Measurements from ENCODE around the gene USP4. TPM values are rescaled to one million over a fixed set of nuclear protein-coding genes. Genes with fewer than 3 reads are reported as not detected.

The USP4 gene
- total and polyA plus RNA-seq, 12 donors, result 14.2 to 71.0 (median 41.2) TPM

DNA sequence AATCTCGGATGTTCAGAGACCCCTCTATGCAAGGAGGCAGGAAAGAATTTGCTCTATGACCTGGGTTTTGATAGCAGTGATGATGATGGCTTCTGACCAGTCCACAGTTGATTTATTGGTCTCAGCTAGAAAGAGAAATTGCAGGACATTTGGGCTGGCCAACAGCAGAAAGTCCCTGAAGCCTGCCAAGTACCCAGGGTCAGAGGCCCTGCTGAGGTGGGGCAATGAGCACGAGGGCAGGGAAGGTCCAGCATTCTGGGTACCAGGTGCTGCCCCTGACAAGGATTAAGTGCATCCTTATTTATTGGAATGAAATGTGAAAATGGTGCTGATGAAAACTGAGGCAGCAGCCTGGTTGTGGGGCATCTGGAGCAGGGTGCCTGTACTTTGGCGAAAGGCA lies 82.7 kb downstream of the USP4 start:
- TF ChIP-seq, protein P1, sequence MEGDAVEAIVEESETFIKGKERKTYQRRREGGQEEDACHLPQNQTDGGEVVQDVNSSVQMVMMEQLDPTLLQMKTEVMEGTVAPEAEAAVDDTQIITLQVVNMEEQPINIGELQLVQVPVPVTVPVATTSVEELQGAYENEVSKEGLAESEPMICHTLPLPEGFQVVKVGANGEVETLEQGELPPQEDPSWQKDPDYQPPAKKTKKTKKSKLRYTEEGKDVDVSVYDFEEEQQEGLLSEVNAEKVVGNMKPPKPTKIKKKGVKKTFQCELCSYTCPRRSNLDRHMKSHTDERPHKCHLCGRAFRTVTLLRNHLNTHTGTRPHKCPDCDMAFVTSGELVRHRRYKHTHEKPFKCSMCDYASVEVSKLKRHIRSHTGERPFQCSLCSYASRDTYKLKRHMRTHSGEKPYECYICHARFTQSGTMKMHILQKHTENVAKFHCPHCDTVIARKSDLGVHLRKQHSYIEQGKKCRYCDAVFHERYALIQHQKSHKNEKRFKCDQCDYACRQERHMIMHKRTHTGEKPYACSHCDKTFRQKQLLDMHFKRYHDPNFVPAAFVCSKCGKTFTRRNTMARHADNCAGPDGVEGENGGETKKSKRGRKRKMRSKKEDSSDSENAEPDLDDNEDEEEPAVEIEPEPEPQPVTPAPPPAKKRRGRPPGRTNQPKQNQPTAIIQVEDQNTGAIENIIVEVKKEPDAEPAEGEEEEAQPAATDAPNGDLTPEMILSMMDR (IDR thresholded peaks at IDR 0.05), result no peak
- no peak for TF ChIP-seq POLR2A (IDR thresholded peaks at IDR 0.05)
- intact Hi-C loops (cut with DNase I), result no loop called here
- Histone ChIP-seq H3K27me3 (no peaks in the 10 kb centered on the region), H3K9me3 (replicated peaks in 1 of 3) (no peaks in the 10 kb centered on the region), H3K4me1 (replicated peaks in 1 of 2) (peaks cover 28 to 36% of the 10 kb centered on the region in 2 donors), H3K27ac (peak overlapping the region in 4 of 5 donors; percentile 63 to 76 (median 68)), H3K4me3 (no peak overlapping the region), H3K36me3 (replicated peaks in 1 of 2) (no peaks in the 10 kb centered on the region)
- peak; percentile 64 to 86 (median 80) for DNase-seq
- 22 to 36% (median 26%) methylated on average over 2 to 3 of the region's 3 CpGs for WGBS, 4 donors

DNA sequence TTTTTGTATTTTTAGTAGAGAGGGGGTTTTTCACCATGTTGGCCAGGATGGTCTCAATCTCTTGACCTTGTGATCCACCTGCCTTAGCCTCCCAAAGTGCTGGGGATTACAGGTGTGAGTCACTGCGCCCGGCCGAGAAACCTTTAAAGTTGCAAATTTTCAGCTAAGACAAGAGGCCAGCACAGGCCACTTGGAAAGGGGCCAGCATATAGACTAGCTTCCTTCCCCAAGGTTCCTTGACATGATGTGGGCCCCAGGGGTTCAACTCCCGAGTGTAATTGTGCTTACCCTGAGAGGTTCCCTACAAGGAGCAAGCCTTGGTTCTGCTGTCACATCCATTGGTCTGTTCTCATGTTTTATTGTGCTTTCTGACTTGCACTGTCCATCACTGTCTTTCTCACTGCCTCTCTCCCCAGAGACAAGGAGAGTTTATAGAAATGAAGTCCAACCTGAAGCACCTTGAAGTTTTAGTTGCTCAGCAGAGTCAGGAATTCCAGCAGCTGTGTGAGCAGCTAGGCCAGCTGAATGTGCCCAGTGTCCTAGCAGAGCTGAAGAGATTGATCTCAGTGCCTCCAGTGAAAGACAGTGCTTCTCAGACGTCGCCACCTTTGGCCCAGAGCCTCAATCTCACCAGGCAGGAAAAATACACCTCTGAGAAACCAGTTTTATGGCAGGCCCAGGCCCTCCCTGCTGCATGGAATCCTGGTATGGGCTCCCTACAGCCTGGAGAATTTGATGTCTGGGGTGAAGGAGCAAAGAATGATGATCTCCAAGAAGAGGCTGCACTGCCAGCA lies 83.9 kb downstream of the USP4 start:
- intact Hi-C loops (cut with DNase I), result no loop called here
- Histone ChIP-seq H3K27ac (peak overlapping the region in 4 of 5 donors; percentile 63 to 76 (median 68)), H3K27me3 (no peaks in the 10 kb centered on the region), H3K4me1 (replicated peaks in 1 of 2) (peaks cover 28 to 30% of the 10 kb centered on the region in 2 donors), H3K36me3 (replicated peaks in 1 of 2) (no peaks in the 10 kb centered on the region), H3K4me3 (no peak overlapping the region), H3K9me3 (replicated peaks in 1 of 3) (no peaks in the 10 kb centered on the region)
- peak in 1 of 7 donors; percentile 35 for DNase-seq
- WGBS, 4 donors, result 37 to 67% (median 58%) methylated on average over 4 to 6 of the region's 6 CpGs
- TF ChIP-seq POLR2A (IDR thresholded peaks at IDR 0.05), result no peak
- TF ChIP-seq, protein P1 (IDR thresholded peaks at IDR 0.05), result no peak

DNA sequence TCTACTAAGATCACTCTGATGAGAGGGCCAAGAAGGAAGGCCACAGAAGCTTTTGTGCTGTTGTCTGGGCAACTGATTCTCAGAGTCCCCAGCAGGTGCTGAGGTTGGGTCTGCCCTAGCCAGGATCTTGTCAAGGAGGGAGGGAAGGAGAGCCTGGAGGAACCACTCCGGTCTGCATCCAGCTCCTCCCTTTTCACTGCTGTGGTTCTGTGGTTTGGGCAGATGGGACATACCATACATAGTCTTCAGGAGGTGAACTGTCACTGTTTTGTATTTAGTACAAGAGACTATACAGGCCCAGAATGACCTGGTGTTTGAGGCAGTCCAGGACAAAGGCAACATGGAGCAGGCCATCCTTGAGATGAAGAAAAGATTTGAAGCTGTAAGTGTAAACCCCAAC lies 84.7 kb downstream of the USP4 start:
- H3K27ac ChIP-seq, result peak overlapping the region in 1 of 5 donors; percentile 63
- no peaks in the 10 kb centered on the region for H3K27me3 ChIP-seq
- 71 to 87% (median 80%) methylated on average over 1 of the region's 1 CpG for WGBS, 4 donors
- peak in 2 of 7 donors; percentile 12 to 13 for DNase-seq
- no peaks in the 10 kb centered on the region for H3K9me3 ChIP-seq (replicated peaks in 1 of 3)
- H3K4me1 ChIP-seq (replicated peaks in 1 of 2), result peaks cover 23 to 24% of the 10 kb centered on the region in 2 donors
- H3K36me3 ChIP-seq (replicated peaks in 1 of 2), result no peaks in the 10 kb centered on the region
- H3K4me3 ChIP-seq, result no peak overlapping the region
- intact Hi-C loops (cut with DNase I), result no loop called here
- TF ChIP-seq, protein P1 (IDR thresholded peaks at IDR 0.05), result no peak
- TF ChIP-seq POLR2A (IDR thresholded peaks at IDR 0.05), result no peak

DNA sequence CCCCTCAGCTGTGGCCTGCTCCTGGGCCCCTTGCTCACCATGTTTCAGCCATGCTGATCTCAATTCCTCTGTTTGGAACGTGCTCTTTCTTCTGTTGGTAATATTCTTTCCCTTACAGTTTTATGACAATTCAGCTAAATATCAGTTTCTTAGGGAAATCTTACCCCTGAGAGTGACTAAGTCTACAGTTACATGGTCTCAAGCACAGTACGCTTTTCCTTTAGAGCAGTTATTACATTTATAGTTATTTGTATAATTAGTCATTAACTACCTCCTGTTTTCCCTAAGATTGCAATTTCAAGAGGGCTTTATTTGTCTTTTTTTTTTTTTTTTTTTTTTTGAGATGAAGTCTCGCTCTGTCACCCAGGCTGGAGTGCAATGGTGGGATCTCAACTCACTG lies 86.3 kb downstream of the USP4 start:
- 93 to 94% (median 93%) methylated on average over 3 of the region's 3 CpGs for WGBS, 4 donors
- Histone ChIP-seq H3K27ac (no peak overlapping the region), H3K4me1 (replicated peaks in 1 of 2) (peaks cover 23 to 31% of the 10 kb centered on the region in 2 donors), H3K4me3 (no peak overlapping the region), H3K9me3 (replicated peaks in 1 of 3) (no peaks in the 10 kb centered on the region), H3K27me3 (no peaks in the 10 kb centered on the region), H3K36me3 (replicated peaks in 1 of 2) (no peaks in the 10 kb centered on the region)
- intact Hi-C loops (cut with DNase I), result no loop called here
- no peak for DNase-seq
- TF ChIP-seq, protein P1 (IDR thresholded peaks at IDR 0.05), result no peak
- no peak for TF ChIP-seq POLR2A (IDR thresholded peaks at IDR 0.05)
